ENCODE results near the gene UTP14C.
A peak's percentile ranks its signal among the peaks of the same experiment; 100 is the strongest.
"Not testable (repeated sequence)": the region's sequence is repeated elsewhere in the genome, so short reads cannot be mapped to it uniquely, and the experiment has no call there.

UTP14C gene

DNA sequence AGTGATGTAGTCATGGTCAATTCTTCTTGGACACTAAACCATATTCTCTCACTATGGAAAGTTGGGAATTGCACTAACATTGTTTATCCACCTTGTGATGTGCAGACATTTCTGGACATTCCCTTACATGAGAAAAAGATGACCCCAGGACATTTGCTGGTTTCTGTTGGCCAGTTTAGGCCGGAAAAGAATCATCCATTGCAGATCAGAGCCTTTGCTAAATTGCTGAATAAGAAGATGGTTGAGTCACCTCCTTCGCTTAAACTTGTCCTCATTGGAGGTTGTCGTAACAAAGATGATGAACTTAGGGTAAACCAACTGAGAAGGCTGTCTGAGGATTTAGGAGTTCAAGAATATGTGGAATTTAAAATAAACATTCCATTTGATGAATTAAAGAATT, at the start of gene UTP14C:
Gene UTP14C, plus strand, starts transcription at position 211 of the 400 bp plus-strand sequence. CDS start 4,114 bp downstream, outside the sequence.
- ATAC-seq, result no peak
- no peak within 1 kb of the TSS for H3K4me3 Mint-ChIP-seq
- peaks cover 83% of the 10 kb centered on the region for H3K36me3 Mint-ChIP-seq
- no peaks in the 10 kb centered on the region for H3K27me3 Mint-ChIP-seq
- H3K27ac Mint-ChIP-seq, result no peak within 1 kb of the TSS
- H3K4me1 Mint-ChIP-seq, result peaks cover 33% of the 10 kb centered on the region
- H3K9me3 Mint-ChIP-seq, result peaks cover 13% of the 10 kb centered on the region

DNA sequence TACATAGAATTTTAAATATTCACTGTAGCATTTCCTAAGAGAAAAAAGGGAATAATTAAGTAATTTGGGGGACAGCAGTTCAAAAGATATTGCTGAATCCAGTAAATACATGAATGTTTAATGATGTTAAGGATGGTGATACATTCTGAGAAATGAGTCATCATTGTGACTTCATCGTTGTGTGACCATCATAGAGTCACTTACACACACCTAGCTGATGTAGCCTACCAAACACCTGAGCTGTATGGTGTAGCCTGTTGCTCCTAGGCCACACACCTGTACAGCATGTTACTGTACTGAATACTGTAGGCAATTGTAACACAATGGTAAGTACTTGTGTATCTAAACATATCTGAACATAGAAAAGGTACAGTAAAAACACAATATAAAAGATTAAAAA, 48.1 kb upstream of the UTP14C start:
- ATAC-seq, result no peak
- H3K36me3 Mint-ChIP-seq, result no peaks in the 10 kb centered on the region
- peaks cover 22% of the 10 kb centered on the region for H3K27me3 Mint-ChIP-seq
- H3K4me1 Mint-ChIP-seq, result no peaks in the 10 kb centered on the region
- H3K27ac Mint-ChIP-seq, result no peak overlapping the region
- no peak overlapping the region for H3K4me3 Mint-ChIP-seq
- no peaks in the 10 kb centered on the region for H3K9me3 Mint-ChIP-seq

GRCh38 chr13:51976890-51977289, 47.6 kb upstream of the UTP14C start:
- H3K27me3 Mint-ChIP-seq, result peaks cover 22% of the 10 kb centered on the region
- H3K36me3 Mint-ChIP-seq, result no peaks in the 10 kb centered on the region
- ATAC-seq, result no peak
- no peak overlapping the region for H3K4me3 Mint-ChIP-seq
- H3K27ac Mint-ChIP-seq, result no peak overlapping the region
- H3K4me1 Mint-ChIP-seq, result no peaks in the 10 kb centered on the region
- H3K9me3 Mint-ChIP-seq, result no peaks in the 10 kb centered on the region

DNA sequence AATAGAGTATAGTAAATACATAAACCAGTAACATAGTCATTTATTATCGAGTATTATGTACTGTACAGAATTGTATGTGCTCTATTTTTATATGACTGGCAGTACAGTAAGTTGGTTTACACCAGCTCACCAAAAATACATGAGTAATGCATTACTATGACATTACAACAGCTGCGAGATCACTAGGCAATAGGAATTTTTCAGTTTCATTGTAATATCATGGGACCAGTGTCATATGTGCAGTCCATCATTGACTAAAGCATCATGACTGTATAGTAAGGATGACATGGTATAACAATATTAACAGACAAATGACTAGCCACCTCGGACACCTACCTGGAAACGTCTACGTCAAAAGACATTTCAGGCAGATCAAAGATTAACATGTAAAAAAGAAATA, 46.9 kb upstream of the UTP14C start:
- no peaks in the 10 kb centered on the region for H3K36me3 Mint-ChIP-seq
- H3K27ac Mint-ChIP-seq, result no peak overlapping the region
- H3K9me3 Mint-ChIP-seq, result no peaks in the 10 kb centered on the region
- H3K4me3 Mint-ChIP-seq, result no peak overlapping the region
- no peak for ATAC-seq
- no peaks in the 10 kb centered on the region for H3K4me1 Mint-ChIP-seq
- H3K27me3 Mint-ChIP-seq, result peaks cover 14% of the 10 kb centered on the region

DNA sequence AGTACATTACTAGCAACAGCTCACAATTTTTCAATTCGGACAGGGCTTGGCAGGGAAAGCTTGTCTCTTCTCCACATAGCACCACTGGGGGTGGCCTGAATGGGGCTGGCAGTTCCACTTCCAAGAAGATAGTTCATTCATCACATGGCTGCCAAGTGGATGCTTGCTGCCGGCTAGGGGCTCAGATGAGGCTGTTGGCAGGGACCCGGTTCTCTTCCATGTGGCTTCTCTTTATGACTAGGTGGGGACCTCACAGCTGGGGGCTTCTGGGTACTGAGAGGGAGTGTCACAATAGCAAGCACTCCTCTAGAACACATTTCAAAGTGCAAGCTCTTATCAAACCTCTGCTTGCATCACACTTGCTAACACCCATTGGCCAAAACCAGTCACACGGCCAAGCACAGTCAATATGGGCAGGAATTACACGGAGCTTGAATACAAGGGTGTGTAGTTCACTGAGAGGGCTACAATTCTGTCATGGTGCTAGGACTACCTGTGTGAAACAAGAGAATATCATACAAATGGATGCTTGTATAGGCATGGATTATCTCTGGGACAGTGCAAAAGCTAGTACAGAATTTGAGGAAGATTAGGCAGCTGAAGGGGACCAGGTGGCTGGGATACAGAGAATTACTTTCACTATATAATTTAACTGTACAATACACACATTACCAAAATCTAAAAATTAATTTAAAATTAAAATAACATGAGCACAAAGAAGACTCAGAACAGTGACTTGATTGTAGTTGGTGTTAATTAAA, 45.5 kb upstream of the UTP14C start:
- ATAC-seq, result no peak
- no peak overlapping the region for H3K4me3 Mint-ChIP-seq
- H3K9me3 Mint-ChIP-seq, result no peaks in the 10 kb centered on the region
- H3K4me1 Mint-ChIP-seq, result no peaks in the 10 kb centered on the region
- no peaks in the 10 kb centered on the region for H3K36me3 Mint-ChIP-seq
- H3K27me3 Mint-ChIP-seq, result peaks cover 11% of the 10 kb centered on the region
- H3K27ac Mint-ChIP-seq, result no peak overlapping the region

- H3K4me3 Mint-ChIP-seq, result no peak overlapping the region
- H3K36me3 Mint-ChIP-seq, result no peaks in the 10 kb centered on the region
- H3K27me3 Mint-ChIP-seq, result peaks cover 18% of the 10 kb centered on the region
- no peaks in the 10 kb centered on the region for H3K4me1 Mint-ChIP-seq
- no peak for ATAC-seq
- H3K9me3 Mint-ChIP-seq, result no peaks in the 10 kb centered on the region
- H3K27ac Mint-ChIP-seq, result no peak overlapping the region
Measured at GRCh38 chr13:51980908-51981307, 43.6 kb upstream of the UTP14C start.

- Mint-ChIP-seq H3K27ac (no peak overlapping the region), H3K27me3 (peaks cover 23% of the 10 kb centered on the region), H3K4me3 (no peak overlapping the region), H3K9me3 (no peaks in the 10 kb centered on the region), H3K4me1 (no peaks in the 10 kb centered on the region), H3K36me3 (no peaks in the 10 kb centered on the region)
- ATAC-seq, result no peak
Measured at GRCh38 chr13:51981355-51981754, 43.1 kb upstream of the UTP14C start.

DNA sequence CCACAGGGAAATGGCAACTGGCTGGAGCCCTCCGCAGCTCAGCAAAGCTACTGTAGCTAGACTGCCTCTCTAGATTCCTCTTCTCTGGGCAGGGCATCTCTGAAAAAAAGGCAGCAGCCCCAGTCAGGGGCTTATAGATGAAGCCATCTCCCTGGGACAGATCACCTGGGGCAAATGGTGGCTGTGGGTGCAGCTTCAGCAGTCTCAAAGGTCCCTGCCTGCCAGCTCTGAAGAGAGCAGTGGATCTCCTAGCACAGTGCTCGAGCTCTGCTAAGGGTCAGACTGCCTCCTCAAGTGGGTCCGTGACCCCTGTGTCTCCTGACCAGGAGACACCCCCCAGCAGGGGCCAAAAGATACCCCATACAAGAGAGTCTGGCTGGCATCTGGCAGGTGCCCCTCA, 41.2 kb upstream of the UTP14C start:
- H3K4me3 Mint-ChIP-seq, H3K4me1 Mint-ChIP-seq, H3K9me3 Mint-ChIP-seq, H3K27ac Mint-ChIP-seq, ATAC-seq, H3K36me3 Mint-ChIP-seq: not testable (repeated sequence)
- peaks cover 42% of the 10 kb centered on the region for H3K27me3 Mint-ChIP-seq

DNA sequence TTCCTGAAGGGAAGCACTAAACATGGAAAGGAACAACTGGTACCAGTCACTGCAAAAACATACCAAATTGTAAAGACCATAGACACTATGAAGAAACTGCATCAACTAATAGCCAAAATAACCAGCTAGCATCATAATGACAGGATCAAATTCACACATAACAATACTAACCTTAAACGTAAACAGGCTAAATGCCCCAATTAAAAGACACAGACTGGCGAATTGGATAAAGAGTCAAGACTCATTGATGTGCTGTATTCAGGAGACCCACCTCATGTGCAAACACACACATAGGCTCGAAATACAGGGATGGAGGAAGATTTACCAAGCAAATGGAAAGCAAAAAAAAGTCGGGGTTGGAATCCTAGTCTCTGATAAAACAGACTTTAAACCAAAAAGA, 39.6 kb upstream of the UTP14C start:
- not testable (repeated sequence) for H3K4me1 Mint-ChIP-seq, H3K4me3 Mint-ChIP-seq, H3K27ac Mint-ChIP-seq, H3K36me3 Mint-ChIP-seq, ATAC-seq, H3K9me3 Mint-ChIP-seq
- H3K27me3 Mint-ChIP-seq, result peaks cover 42% of the 10 kb centered on the region

DNA sequence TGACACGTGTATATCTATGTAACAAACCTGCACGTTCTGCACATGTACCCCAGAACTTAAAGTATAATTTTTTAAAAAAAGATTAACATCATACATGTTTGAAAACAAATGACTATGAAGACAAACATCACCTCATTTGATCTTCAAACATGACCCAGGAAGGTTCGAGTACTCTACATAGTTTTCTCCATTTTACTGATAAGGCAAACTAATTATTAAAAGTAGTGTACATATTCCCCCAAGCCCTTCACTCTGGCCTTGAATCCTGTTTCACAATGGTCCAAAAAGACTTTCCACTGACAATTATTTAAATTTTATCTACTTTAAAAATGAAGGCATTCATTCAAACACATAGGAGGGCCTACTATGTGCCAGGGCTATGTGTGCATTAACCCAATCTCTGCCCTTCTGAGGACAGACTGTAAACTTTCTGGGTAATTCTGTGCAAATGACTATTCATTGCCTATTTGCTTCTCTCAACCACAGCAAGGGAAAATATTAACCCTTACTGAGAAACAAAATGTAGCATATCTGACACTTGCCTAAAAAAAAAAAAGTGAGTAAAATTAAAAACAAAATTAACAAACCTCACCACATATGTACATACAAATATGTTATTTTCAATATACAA, 35.4 kb upstream of the UTP14C start:
- no peak for ATAC-seq
- H3K9me3 Mint-ChIP-seq, result no peaks in the 10 kb centered on the region
- H3K4me1 Mint-ChIP-seq, result no peaks in the 10 kb centered on the region
- no peak overlapping the region for H3K27ac Mint-ChIP-seq
- H3K27me3 Mint-ChIP-seq, result peaks cover 39% of the 10 kb centered on the region
- H3K36me3 Mint-ChIP-seq, result no peaks in the 10 kb centered on the region
- H3K4me3 Mint-ChIP-seq, result no peak overlapping the region

- Mint-ChIP-seq H3K27ac (peak overlapping the region; percentile 27), H3K9me3 (no peaks in the 10 kb centered on the region), H3K27me3 (peaks cover 28% of the 10 kb centered on the region), H3K4me3 (no peak overlapping the region), H3K4me1 (no peaks in the 10 kb centered on the region), H3K36me3 (no peaks in the 10 kb centered on the region)
- no peak for ATAC-seq
Measured at GRCh38 chr13:51993713-51994112, 30.8 kb upstream of the UTP14C start.

DNA sequence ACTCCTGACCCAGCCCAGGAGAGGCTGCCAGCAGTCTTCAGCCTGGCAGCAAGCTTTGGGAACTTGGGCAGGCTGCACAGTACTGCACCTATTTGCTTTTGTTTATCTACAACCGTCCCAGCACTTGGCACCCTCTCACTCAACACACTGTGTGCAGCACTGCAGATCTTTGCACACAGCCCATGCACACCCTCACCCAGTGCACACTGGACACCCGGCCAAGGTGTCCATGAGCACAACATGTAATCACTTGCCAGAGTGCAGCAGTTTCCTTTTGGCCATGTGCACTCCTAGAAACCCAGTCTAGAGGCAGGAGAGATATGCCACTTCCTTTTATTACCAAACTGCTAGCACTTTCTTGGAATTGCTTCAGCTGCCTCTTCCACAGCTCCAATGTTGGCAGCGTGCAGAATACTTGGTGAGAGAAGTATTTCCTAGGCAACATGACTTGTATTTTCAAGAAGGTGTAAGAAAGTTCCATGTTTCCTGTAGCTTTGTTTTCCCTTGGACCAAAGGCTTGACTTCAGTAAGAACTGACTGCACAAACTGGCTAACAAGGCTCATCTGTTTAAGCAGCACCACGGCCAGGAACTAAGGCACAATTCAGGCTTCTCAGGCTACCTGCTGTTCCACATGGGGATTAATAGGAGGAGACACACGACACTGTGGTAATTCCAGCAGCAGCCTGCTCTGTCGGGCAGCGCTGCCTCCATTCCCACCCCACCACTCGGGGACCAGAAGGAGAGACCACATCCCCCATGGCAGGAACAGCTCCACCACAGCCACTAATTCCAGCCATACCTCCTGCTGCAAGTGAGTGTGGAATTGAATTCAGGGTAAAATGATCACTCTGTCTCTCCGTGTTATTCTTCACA, 28.6 kb upstream of the UTP14C start:
- H3K4me3 Mint-ChIP-seq, result no peak overlapping the region
- no peaks in the 10 kb centered on the region for H3K36me3 Mint-ChIP-seq
- H3K4me1 Mint-ChIP-seq, result no peaks in the 10 kb centered on the region
- no peaks in the 10 kb centered on the region for H3K9me3 Mint-ChIP-seq
- peak; percentile 21 for ATAC-seq
- peaks cover 40% of the 10 kb centered on the region for H3K27me3 Mint-ChIP-seq
- no peak overlapping the region for H3K27ac Mint-ChIP-seq

DNA sequence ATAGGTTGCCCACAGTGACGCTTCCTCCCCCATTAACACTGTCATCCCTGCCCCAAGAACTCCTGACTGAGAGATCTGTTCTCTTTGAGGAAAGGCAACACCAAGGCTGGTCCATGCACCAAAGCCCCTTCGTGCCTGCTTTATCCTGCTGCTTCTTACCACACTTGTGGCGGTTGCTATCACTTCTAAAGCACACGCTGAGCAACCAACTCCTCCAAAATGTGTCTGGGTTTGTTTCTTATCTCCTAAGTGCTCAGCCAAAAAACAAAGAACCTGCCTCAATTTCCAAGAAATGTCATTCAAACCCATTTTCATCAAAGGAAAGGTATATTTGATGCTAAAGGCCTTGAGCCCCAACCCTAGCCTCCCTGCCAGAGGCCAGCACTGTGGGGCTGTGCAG, 27.9 kb upstream of the UTP14C start:
- no peak overlapping the region for H3K27ac Mint-ChIP-seq
- peaks cover 42% of the 10 kb centered on the region for H3K27me3 Mint-ChIP-seq
- no peak overlapping the region for H3K4me3 Mint-ChIP-seq
- H3K4me1 Mint-ChIP-seq, result peaks cover 6% of the 10 kb centered on the region
- no peak for ATAC-seq
- H3K36me3 Mint-ChIP-seq, result no peaks in the 10 kb centered on the region
- H3K9me3 Mint-ChIP-seq, result no peaks in the 10 kb centered on the region

DNA sequence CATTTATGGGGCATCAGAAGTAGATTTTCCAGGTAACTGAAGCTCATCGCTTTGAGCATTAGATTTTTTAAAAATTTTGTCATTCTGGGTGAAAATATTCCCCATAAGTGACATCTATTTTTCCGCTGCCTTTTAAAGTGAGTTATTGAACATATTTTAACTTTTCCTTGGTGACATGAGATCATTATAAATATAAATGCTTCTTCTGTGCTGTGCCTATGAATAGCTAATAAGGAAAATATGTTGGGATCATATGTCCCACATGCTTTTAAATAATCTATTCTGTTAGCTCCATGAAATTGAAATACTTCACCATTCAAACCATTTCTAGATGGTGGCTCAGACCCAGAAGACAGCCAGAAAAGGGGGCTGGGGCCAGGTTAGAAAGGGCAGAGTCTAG, 27.3 kb upstream of the UTP14C start:
- Mint-ChIP-seq H3K4me3 (no peak overlapping the region), H3K4me1 (peaks cover 6% of the 10 kb centered on the region), H3K27ac (no peak overlapping the region), H3K36me3 (no peaks in the 10 kb centered on the region), H3K9me3 (no peaks in the 10 kb centered on the region), H3K27me3 (peaks cover 43% of the 10 kb centered on the region)
- no peak for ATAC-seq

GRCh38 chr13:51997641-51998330, 26.7 kb upstream of the UTP14C start:
- no peaks in the 10 kb centered on the region for H3K36me3 Mint-ChIP-seq
- ATAC-seq, result no peak
- H3K4me1 Mint-ChIP-seq, result peaks cover 6% of the 10 kb centered on the region
- no peaks in the 10 kb centered on the region for H3K9me3 Mint-ChIP-seq
- H3K4me3 Mint-ChIP-seq, result no peak overlapping the region
- peaks cover 43% of the 10 kb centered on the region for H3K27me3 Mint-ChIP-seq
- H3K27ac Mint-ChIP-seq, result no peak overlapping the region
